ENCODE data around the gene NOTCH4.
"Not testable (repeated sequence)": the region's sequence is repeated elsewhere in the genome, so short reads cannot be mapped to it uniquely, and the experiment has no call there.

- TF ChIP-seq ZNF501 (tag by site-specific recombination; IDR thresholded peaks at IDR 0.05); CTCF (tag by site-specific recombination; IDR thresholded peaks at IDR 0.05); ZNF19 (tag by site-specific recombination; IDR thresholded peaks at IDR 0.05; ENCODE audit: low read depth); ZNF621 (tag by site-specific recombination; IDR thresholded peaks at IDR 0.05); ZNF560 (tag by site-specific recombination; IDR thresholded peaks at IDR 0.05; ENCODE audit: borderline replicate concordance); ZNF24 (tag by site-specific recombination; IDR thresholded peaks at IDR 0.05); ZNF510 (tag by site-specific recombination; IDR thresholded peaks at IDR 0.05; ENCODE audit: insufficient replicate concordance); ZBTB44 (tag by site-specific recombination; IDR thresholded peaks at IDR 0.05); ZNF747 (tag by site-specific recombination; IDR thresholded peaks at IDR 0.05): not testable (repeated sequence)
- TF ChIP-seq, protein P1, sequence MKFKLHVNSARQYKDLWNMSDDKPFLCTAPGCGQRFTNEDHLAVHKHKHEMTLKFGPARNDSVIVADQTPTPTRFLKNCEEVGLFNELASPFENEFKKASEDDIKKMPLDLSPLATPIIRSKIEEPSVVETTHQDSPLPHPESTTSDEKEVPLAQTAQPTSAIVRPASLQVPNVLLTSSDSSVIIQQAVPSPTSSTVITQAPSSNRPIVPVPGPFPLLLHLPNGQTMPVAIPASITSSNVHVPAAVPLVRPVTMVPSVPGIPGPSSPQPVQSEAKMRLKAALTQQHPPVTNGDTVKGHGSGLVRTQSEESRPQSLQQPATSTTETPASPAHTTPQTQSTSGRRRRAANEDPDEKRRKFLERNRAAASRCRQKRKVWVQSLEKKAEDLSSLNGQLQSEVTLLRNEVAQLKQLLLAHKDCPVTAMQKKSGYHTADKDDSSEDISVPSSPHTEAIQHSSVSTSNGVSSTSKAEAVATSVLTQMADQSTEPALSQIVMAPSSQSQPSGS (tag by site-specific recombination; IDR thresholded peaks at IDR 0.05; ENCODE audit: low read depth) = not testable (repeated sequence)
- TF ChIP-seq, protein P2, sequence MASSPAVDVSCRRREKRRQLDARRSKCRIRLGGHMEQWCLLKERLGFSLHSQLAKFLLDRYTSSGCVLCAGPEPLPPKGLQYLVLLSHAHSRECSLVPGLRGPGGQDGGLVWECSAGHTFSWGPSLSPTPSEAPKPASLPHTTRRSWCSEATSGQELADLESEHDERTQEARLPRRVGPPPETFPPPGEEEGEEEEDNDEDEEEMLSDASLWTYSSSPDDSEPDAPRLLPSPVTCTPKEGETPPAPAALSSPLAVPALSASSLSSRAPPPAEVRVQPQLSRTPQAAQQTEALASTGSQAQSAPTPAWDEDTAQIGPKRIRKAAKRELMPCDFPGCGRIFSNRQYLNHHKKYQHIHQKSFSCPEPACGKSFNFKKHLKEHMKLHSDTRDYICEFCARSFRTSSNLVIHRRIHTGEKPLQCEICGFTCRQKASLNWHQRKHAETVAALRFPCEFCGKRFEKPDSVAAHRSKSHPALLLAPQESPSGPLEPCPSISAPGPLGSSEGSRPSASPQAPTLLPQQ (tag by site-specific recombination; IDR thresholded peaks at IDR 0.05) = not testable (repeated sequence)
- TF ChIP-seq ZNF600 (tag by site-specific recombination; IDR thresholded peaks at IDR 0.05) = peak; percentile 68
Measured at GRCh38 chr6:32185681-32186131, 38.2 kb downstream of the NOTCH4 start.

Data from HEK293 (cell line).